ENCODE results near the gene GALNT17. TPM values are rescaled to one million over a fixed set of nuclear protein-coding genes. Genes with fewer than 3 reads are reported as not detected.

GALNT17 gene
- total RNA-seq, 1 experiment from 2014 or later, result not detected

GRCh38 chr7:71329030-71329660, 197.2 kb downstream of the GALNT17 start:
- H3K4me2 ChIP-seq (ENCODE audit: low read length), result no peak overlapping the region
- no peaks in the 10 kb centered on the region for H3K4me1 ChIP-seq (ENCODE audit: insufficient read depth, low read length)
- no peak overlapping the region for H3K4me3 ChIP-seq (ENCODE audit: low read length)
- CTCF ChIA-PET, result no interaction called here
- no peaks in the 10 kb centered on the region for H3F3A ChIP-seq (ENCODE audit: low read length, unreplicated experiment)
- POLR2A ChIA-PET (ENCODE audit: unreplicated experiment), result no interaction called here
- no peak overlapping the region for H3K27ac ChIP-seq (ENCODE audit: low read length)
- BruUV-seq (replicated peaks), result no TSS peak
- H3K36me3 ChIP-seq (ENCODE audit: low read depth, low read length), result no peaks in the 10 kb centered on the region
- no peak overlapping the region for H2AFZ ChIP-seq (ENCODE audit: low read length)
- H3K79me2 ChIP-seq (ENCODE audit: low read length), result no peaks in the 10 kb centered on the region
- DNase-seq (no peak), ATAC-seq (no peak)
- H3K9me3 ChIP-seq (ENCODE audit: low read length), result no peaks in the 10 kb centered on the region
- intact Hi-C loops (cut with micrococcal nuclease), result no loop called here
- no peak for TF ChIP-seq CTCF (conservative IDR thresholded peaks at IDR 0.05; ENCODE audit: low read depth, low read length)
- H3K9me2 ChIP-seq (replicated peaks; ENCODE audit: low read length), result no peaks in the 10 kb centered on the region
- H3K9ac ChIP-seq (ENCODE audit: low read length), result no peak overlapping the region
- H4K20me1 ChIP-seq (ENCODE audit: low read length), result no peaks in the 10 kb centered on the region
- no peaks in the 10 kb centered on the region for H3K27me3 ChIP-seq (ENCODE audit: low read length)

GRCh38 chr7:71332207-71332606, 200.3 kb downstream of the GALNT17 start:
- ChIA-PET CTCF (no interaction called here), POLR2A (ENCODE audit: unreplicated experiment) (no interaction called here)
- no peak overlapping the region for H2AFZ ChIP-seq (ENCODE audit: low read length)
- no peaks in the 10 kb centered on the region for H3K79me2 ChIP-seq (ENCODE audit: low read length)
- no peak overlapping the region for H3K27ac ChIP-seq (ENCODE audit: low read length)
- no peaks in the 10 kb centered on the region for H4K20me1 ChIP-seq (ENCODE audit: low read length)
- BruUV-seq (replicated peaks), result no TSS peak
- no peak overlapping the region for H3K9ac ChIP-seq (ENCODE audit: low read length)
- H3K4me2 ChIP-seq (ENCODE audit: low read length), result no peak overlapping the region
- DNase-seq (no peak), ATAC-seq (no peak)
- no peaks in the 10 kb centered on the region for H3K36me3 ChIP-seq (ENCODE audit: low read depth, low read length)
- H3K9me3 ChIP-seq (ENCODE audit: low read length), result no peaks in the 10 kb centered on the region
- no peaks in the 10 kb centered on the region for H3K27me3 ChIP-seq (ENCODE audit: low read length)
- TF ChIP-seq CTCF (conservative IDR thresholded peaks at IDR 0.05; ENCODE audit: low read depth, low read length), result no peak
- TF ChIP-seq EZH2 (IDR thresholded peaks at IDR 0.05; ENCODE audit: low read length, unreplicated experiment), result no peak
- no peak for TF ChIP-seq EZH2phosphoT487 (IDR thresholded peaks at IDR 0.05; ENCODE audit: borderline replicate concordance, low read length)
- no peaks in the 10 kb centered on the region for H3F3A ChIP-seq (ENCODE audit: low read length, unreplicated experiment)
- H3K4me3 ChIP-seq (ENCODE audit: low read length), result no peak overlapping the region
- no peaks in the 10 kb centered on the region for H3K9me2 ChIP-seq (replicated peaks; ENCODE audit: low read length)
- no peaks in the 10 kb centered on the region for H3K4me1 ChIP-seq (ENCODE audit: insufficient read depth, low read length)
- intact Hi-C loops (cut with micrococcal nuclease), result no loop called here

GRCh38 chr7:71334541-71334940, 202.6 kb downstream of the GALNT17 start:
- H3K4me1 ChIP-seq (ENCODE audit: insufficient read depth, low read length), result no peaks in the 10 kb centered on the region
- H3K9ac ChIP-seq (ENCODE audit: low read length), result no peak overlapping the region
- H3K36me3 ChIP-seq (ENCODE audit: low read depth, low read length), result no peaks in the 10 kb centered on the region
- TF ChIP-seq EZH2 (IDR thresholded peaks at IDR 0.05; ENCODE audit: low read length, unreplicated experiment) (no peak), EZH2phosphoT487 (IDR thresholded peaks at IDR 0.05; ENCODE audit: borderline replicate concordance, low read length) (no peak), CTCF (conservative IDR thresholded peaks at IDR 0.05; ENCODE audit: low read depth, low read length) (no peak)
- H2AFZ ChIP-seq (ENCODE audit: low read length), result no peak overlapping the region
- ChIA-PET CTCF (no interaction called here), POLR2A (ENCODE audit: unreplicated experiment) (no interaction called here)
- no peaks in the 10 kb centered on the region for H3K79me2 ChIP-seq (ENCODE audit: low read length)
- ATAC-seq (no peak), DNase-seq (no peak)
- no peak overlapping the region for H3K4me2 ChIP-seq (ENCODE audit: low read length)
- no peaks in the 10 kb centered on the region for H4K20me1 ChIP-seq (ENCODE audit: low read length)
- intact Hi-C loops (cut with micrococcal nuclease), result no loop called here
- H3F3A ChIP-seq (ENCODE audit: low read length, unreplicated experiment), result no peaks in the 10 kb centered on the region
- no peak overlapping the region for H3K4me3 ChIP-seq (ENCODE audit: low read length)
- no peaks in the 10 kb centered on the region for H3K9me2 ChIP-seq (replicated peaks; ENCODE audit: low read length)
- no peak overlapping the region for H3K27ac ChIP-seq (ENCODE audit: low read length)
- no peaks in the 10 kb centered on the region for H3K9me3 ChIP-seq (ENCODE audit: low read length)
- H3K27me3 ChIP-seq (ENCODE audit: low read length), result no peaks in the 10 kb centered on the region
- BruUV-seq (replicated peaks), result no TSS peak
